KMS-11 (cell line): Measurements from ENCODE around the gene BNIPL.

ENCODE experiments used
- H2AFZ ChIP-seq: fragments of 200-600 bp; sonication (generic); 2 replicates; pipeline ENCODE4 v1.6.1; 2016; ENCODE audit warnings: antibody characterized with exemption, mixed run types, low read depth
- H3K27ac ChIP-seq: fragments of 200-600 bp; sonication (generic); 2 replicates; pipeline ENCODE4 v1.6.1; 2016; ENCODE audit warnings: mild to moderate bottlenecking, mixed run types
- H3K27me3 ChIP-seq: fragments of 200-600 bp; sonication (generic); 2 replicates; pipeline ENCODE4 v1.6.1; 2017; ENCODE audit warnings: mild to moderate bottlenecking, low read depth, mixed run types, moderate library complexity; ENCODE audit not compliant: insufficient read depth
- H3K36me3 ChIP-seq: fragments of 200-600 bp; sonication (generic); 2 replicates; pipeline ENCODE4 v1.6.1; 2017; ENCODE audit warnings: mild to moderate bottlenecking, mixed run types; ENCODE audit not compliant: insufficient read depth
- H3K4me1 ChIP-seq: fragments of 200-600 bp; sonication (generic); 2 replicates; pipeline ENCODE4 v1.6.1; 2016; ENCODE audit warnings: mild to moderate bottlenecking, low read depth, mixed run types; ENCODE audit not compliant: poor library complexity, severe bottlenecking
- H3K4me2 ChIP-seq: fragments of 200-600 bp; sonication (generic); 2 replicates; pipeline ENCODE4 v1.7.0; 2016; ENCODE audit warnings: mild to moderate bottlenecking, mixed run types
- H3K4me3 ChIP-seq: fragments of 200-600 bp; sonication (generic); IDR thresholded peaks from 2 replicates; pipeline ENCODE4 v1.6.1; 2017; ENCODE audit warnings: low read depth, low read length, mixed read lengths; ENCODE audit not compliant: insufficient read depth
- H3K79me2 ChIP-seq: fragments of 200-600 bp; sonication (generic); 2 replicates; pipeline ENCODE4 v1.6.1; 2016; ENCODE audit warnings: low read depth, mixed run types; ENCODE audit not compliant: insufficient read depth
- H3K9ac ChIP-seq: fragments of 200-600 bp; sonication (generic); 2 replicates; pipeline ENCODE4 v1.6.1; 2016; ENCODE audit warnings: mild to moderate bottlenecking, mixed run types
- H4K20me1 ChIP-seq: fragments of 200-600 bp; sonication (generic); 2 replicates; pipeline ENCODE4 v1.6.1; 2016; ENCODE audit warnings: mild to moderate bottlenecking, mixed run types; ENCODE audit not compliant: insufficient read depth
- TF ChIP-seq, protein P1 (sequence below): fragments of 200-600 bp; sonication (generic); conservative IDR thresholded peaks from 2 replicates; pipeline ENCODE4 v1.6.1; 2017; ENCODE audit warnings: low read depth, mild to moderate bottlenecking, antibody characterized with exemption, low read length, moderate library complexity, mixed read lengths

The BNIPL gene

DNA sequence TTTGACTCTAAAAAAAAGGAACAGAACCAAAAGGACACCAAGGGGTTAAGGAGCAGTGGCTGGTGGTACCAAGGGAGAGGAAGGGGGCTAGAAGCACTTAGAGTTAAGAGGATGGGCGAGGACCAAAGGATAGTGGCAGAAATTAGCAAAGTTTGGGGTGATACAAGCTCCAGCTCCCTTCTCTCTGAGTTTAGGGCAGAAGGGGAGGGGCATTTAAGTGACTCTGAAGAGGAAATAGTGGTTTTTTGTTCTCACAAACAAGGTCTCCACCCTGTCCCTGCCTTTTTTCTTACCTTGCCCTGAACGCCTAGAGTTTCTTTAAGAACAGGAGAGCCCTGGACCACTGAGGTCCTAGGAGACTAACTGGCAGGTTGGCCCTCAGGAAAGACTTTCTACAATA lies 19.8 kb downstream of the BNIPL start:
- H3K9ac ChIP-seq = no peak overlapping the region; the same call in 1 of the 2 replicates
- TF ChIP-seq, protein P1, sequence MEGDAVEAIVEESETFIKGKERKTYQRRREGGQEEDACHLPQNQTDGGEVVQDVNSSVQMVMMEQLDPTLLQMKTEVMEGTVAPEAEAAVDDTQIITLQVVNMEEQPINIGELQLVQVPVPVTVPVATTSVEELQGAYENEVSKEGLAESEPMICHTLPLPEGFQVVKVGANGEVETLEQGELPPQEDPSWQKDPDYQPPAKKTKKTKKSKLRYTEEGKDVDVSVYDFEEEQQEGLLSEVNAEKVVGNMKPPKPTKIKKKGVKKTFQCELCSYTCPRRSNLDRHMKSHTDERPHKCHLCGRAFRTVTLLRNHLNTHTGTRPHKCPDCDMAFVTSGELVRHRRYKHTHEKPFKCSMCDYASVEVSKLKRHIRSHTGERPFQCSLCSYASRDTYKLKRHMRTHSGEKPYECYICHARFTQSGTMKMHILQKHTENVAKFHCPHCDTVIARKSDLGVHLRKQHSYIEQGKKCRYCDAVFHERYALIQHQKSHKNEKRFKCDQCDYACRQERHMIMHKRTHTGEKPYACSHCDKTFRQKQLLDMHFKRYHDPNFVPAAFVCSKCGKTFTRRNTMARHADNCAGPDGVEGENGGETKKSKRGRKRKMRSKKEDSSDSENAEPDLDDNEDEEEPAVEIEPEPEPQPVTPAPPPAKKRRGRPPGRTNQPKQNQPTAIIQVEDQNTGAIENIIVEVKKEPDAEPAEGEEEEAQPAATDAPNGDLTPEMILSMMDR = no peak
- H3K4me3 ChIP-seq = peak overlapping the region; percentile 37
- peaks cover 5% of the 10 kb centered on the region; the same call in 1 of the 2 replicates for H4K20me1 ChIP-seq
- peak overlapping the region; percentile 75 for H3K4me2 ChIP-seq
- peaks cover 38% of the 10 kb centered on the region for H3K4me1 ChIP-seq
- no peaks in the 10 kb centered on the region for H3K27me3 ChIP-seq
- H3K27ac ChIP-seq = peak overlapping the region; percentile 6; the same call in 1 of the 2 replicates
- peaks cover 48% of the 10 kb centered on the region for H3K79me2 ChIP-seq
- no peak overlapping the region for H2AFZ ChIP-seq
- peaks cover 28% of the 10 kb centered on the region; the same call in 1 of the 2 replicates for H3K36me3 ChIP-seq

- Histone ChIP-seq H3K36me3 (peaks cover 17% of the 10 kb centered on the region; the same call in 1 of the 2 replicates), H2AFZ (peak overlapping the region; percentile 90; the same call in 1 of the 2 replicates), H3K4me1 (peaks cover 38% of the 10 kb centered on the region), H3K9ac (peak overlapping the region; percentile 67), H3K4me2 (peak overlapping the region; percentile 75), H4K20me1 (peaks cover 5% of the 10 kb centered on the region; the same call in 1 of the 2 replicates), H3K79me2 (peaks cover 48% of the 10 kb centered on the region), H3K27me3 (no peaks in the 10 kb centered on the region), H3K27ac (peak overlapping the region; percentile 32; the same call in 1 of the 2 replicates), H3K4me3 (peak overlapping the region; percentile 98)
- TF ChIP-seq, protein P1 = no peak
Observed at GRCh38 chr1:151058692-151059091, 22.3 kb downstream of the BNIPL start.

DNA sequence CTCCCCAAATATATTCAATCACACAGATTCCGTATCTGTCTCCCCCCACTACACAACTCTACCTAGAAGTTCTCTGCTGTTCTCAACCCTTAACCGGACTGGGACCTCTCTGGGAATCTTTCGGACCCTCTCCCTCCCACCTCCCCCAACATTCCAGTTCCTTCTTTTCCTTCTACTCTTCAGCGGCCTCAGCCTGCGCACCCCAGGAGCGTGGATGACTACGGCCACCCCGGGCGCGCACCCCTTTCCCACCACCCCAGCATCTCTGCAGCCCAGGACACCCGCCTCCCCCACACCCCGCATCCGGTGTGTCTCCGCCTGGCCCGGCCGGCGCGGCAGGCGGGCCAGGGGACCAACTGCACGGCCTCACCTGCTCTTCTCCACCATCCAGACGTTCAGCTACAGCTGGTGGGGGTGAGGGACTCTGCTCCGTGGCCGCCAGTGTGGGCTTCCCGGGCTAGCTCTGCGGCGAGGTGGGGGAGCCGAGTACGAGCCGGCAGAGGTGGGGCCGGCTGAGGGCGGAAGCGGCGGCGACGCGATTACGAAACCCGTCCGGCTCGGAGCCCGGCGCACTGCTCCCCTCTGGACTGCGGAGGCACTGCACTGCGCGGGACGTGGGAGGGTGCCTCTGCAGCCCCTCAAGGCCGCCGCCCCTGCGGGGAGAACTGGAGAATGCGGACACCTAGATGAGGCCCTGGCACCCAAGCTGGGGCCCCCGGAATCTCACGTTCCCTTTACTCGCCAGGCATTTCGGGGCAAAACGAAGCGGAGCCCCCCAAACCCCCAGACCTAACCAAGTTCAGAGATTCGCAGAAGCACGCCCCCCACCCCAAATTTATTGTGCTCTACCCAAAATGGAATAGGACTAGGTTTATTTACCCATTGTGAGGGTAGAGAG lies 23.0 kb downstream of the BNIPL start, which contains the start of gene CDC42SE1:
Gene CDC42SE1, minus strand, starts transcription at position 514 of the 898 bp plus-strand sequence. CDS start 3,892 bp downstream, outside the sequence.
- peak within 1 kb of the TSS; percentile 93 for H3K4me2 ChIP-seq
- peak within 1 kb of the TSS; percentile 67 for H3K9ac ChIP-seq
- H2AFZ ChIP-seq = peak within 1 kb of the TSS; percentile 90

GRCh38 chr1:151060007-151060656 lies 23.7 kb downstream of the BNIPL start, which contains the start of gene MLLT11:
TSS of gene MLLT11 (plus strand) at chr1:151060397. CDS start at chr1:151067225, 6,828 bp downstream.
- Histone ChIP-seq H3K27ac (peak within 1 kb of the TSS; percentile 32), H4K20me1 (peaks cover 5% of the 10 kb centered on the region; the same call in 1 of the 2 replicates), H3K4me3 (peak within 1 kb of the TSS; percentile 98), H3K9ac (peak within 1 kb of the TSS; percentile 67), H3K4me1 (peaks cover 38% of the 10 kb centered on the region), H3K27me3 (no peaks in the 10 kb centered on the region), H3K36me3 (peaks cover 6% of the 10 kb centered on the region; the same call in 1 of the 2 replicates), H2AFZ (peak within 1 kb of the TSS; percentile 90), H3K4me2 (peak within 1 kb of the TSS; percentile 93), H3K79me2 (peaks cover 48% of the 10 kb centered on the region)
- TF ChIP-seq, protein P1 = no peak

More for the DNA sequence above, 23.0 kb downstream of the BNIPL start, which contains the start of gene CDC42SE1:
- H3K27me3 ChIP-seq = no peaks in the 10 kb centered on the region
- H4K20me1 ChIP-seq = peaks cover 5% of the 10 kb centered on the region; the same call in 1 of the 2 replicates
- TF ChIP-seq, protein P1 = peak; percentile 91
- peak within 1 kb of the TSS; percentile 98 for H3K4me3 ChIP-seq
- H3K36me3 ChIP-seq = peaks cover 12% of the 10 kb centered on the region; the same call in 1 of the 2 replicates
- H3K79me2 ChIP-seq = peaks cover 48% of the 10 kb centered on the region
- H3K4me1 ChIP-seq = peaks cover 38% of the 10 kb centered on the region
- peak within 1 kb of the TSS; percentile 32 for H3K27ac ChIP-seq
